GM19023 (cell line): Measurements from ENCODE around the gene MIPEP.
A peak's percentile ranks its signal among the peaks of the same experiment; 100 is the strongest.
"Not testable (repeated sequence)": the region's sequence is repeated elsewhere in the genome, so short reads cannot be mapped to it uniquely, and the experiment has no call there.

Experiments used
- ATAC-seq: cut with Tn5 transposase; IDR thresholded peaks from one replicate; pipeline ENCODE4 v1.9.1; 2021; ENCODE audit warnings: mild to moderate bottlenecking, moderate library complexity; ENCODE audit not compliant: unreplicated experiment

The MIPEP gene

DNA sequence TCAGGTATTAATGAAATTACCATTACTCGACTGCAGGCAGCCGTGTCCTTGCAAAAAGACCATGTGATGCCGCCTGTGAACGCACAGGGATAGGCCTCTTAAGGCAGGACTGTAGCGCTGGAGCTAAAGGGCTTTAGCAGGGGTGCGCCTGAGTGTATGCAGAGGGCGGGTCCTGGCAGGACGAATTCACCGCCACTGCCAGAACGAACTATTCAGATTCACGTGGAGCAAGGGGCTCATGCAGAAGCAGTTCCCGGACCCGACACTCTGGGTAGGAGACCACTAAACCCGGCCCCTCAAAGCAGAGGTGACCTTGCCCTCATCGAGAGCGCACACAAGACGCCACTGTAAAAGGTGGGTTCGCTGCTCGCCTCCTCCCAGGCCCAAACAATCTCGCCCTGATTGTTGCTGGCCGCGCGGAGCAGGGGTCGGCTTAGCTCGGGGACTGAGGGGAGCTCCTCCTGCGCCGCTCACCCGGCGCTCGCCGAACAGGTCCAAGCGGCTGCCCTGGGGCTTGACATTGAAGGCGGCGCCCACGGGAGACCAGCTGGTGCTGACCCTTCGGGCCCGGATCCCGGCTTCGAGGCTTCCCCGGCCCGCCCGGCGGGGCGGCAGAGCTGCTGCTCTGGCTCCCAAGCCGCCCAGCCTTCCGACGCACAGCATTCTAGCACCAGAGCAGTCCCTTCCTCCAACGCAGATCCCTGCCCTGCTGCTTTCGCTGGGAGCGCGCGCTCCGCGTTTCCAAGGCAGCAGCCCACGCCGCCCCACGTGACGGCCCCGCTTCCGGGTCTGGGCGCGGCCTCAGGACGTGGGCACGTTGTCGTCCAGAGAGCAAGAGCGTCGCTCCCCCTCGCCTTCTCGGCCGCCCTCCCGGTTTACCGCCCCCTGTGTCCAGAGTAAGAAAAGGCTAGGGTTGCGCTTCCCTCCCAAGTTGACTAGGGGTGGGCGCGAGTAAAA lies at the start of gene MIPEP:
Gene MIPEP, minus strand, starts transcription at position 743 of the 957 bp plus-strand sequence. Its CDS starts 80 bp downstream, at position 663.
- ATAC-seq = peak; percentile 97

DNA sequence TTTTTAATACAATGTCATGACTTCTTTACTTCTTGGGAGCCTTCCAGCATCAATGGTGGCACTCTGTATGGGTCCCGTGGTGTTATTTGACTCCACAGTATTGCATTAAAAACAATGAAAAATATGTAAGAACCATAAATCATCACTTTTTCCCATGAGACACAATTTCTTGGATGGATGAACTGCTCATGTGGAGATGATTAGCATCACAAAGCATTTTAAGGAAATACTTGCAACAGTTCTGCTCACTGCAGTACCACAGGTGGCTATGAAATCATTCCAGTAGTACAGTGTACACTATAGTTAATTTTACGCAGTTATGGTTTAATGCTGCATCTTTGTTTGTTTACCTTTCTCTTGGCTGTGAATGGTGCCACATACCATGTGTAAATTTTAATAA lies 45.3 kb upstream of the MIPEP start:
- ATAC-seq = no peak

DNA sequence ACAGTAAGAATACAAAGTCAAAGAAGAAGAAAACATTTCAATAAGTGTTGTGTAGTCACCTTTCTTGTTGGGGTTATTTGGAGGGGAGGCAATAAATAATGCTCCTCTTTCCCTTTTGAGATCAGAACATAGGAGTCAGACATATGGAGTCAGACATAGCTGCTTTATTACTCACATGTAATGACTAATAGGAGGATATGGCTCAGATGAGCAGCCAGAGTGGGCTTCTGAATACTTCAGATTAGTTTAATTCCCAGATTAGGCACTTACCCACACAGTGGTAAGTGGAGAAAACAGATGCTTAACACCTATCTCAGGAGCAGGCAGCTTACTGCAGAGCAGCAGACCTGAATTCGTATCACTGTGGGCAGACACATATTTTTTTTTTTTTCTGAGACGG lies 39.8 kb upstream of the MIPEP start:
- no peak for ATAC-seq

DNA sequence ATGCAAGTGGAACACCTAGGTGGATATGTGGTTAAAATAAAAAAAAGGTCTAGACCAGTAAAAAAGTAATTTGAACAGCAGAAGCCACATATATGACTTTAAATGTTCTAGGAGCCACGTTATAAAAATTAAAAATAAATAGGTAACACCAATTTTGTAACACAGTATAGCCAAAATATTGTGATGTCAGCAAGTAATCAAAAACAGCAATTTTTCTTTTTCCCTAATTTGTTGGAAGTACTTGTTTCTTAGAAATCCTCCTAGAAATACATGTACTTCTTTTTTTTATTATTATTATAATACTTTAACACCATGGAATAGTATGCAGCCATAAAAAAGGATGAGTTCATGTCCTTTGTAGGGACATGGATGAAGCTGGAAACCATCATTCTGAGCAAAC lies 33.8 kb upstream of the MIPEP start:
- no peak for ATAC-seq

DNA sequence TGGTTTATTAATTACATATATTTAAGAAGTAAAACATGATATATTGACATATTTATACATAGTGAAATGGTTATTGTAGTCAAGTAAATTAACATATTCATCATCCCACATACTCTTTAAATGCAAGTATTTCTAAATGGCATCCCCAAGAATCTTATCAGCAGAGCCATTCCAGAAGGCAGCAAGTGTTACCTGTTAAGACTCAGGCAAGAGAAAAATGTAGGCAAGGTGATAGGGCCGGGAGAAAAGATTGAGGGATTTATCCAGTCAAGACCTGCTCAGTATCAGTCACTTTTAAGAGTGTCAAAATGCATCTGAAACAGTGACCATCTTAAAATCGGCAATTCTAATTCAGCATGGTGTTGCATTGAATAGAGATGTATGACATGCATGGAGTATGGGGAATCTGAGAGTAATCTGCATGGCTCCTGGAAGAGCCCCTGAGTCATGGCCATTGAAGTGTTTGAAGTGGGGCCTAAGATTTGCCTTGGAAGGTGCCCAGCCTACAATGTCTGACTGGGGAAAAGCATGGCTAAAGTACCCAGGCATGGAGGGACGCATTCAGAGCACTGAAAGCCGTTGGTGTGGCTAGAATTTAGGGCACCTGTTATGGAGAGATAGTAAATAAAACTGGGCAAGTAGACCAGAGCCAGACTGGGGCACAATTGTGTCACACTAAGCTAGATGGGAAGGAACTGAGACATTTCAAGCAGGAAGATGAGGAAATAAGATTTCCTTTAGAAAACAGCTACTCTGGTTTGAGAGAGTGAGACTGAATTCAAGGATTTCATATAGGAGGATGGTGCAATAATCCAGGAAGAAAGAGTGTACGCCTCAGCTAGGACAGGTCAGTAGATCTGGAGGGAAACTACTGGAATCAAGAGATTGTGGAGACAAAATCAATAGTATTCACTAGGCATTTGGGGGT lies 33.1 kb upstream of the MIPEP start:
- no peak for ATAC-seq

DNA sequence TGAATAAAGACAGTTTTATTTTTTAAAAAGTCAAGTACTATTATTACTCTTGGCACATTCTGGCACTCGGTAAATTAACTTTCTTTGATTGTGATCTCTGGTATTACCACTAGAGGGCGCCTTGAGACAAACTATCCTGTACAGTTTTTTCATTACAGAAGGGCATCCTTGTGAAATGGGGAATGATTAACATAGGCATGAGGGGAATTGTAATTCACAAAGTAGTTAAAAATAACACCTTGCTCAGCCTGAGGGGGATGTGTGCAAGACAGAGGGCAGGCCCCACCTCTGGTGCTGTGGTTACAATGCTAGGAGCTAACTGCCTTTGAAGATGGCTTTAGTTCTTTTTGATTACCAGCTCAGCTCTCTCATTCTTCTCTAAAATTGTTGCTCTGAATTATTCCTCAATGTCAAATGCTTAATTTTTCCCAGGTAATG lies 32.3 kb upstream of the MIPEP start:
- ATAC-seq = no peak

DNA sequence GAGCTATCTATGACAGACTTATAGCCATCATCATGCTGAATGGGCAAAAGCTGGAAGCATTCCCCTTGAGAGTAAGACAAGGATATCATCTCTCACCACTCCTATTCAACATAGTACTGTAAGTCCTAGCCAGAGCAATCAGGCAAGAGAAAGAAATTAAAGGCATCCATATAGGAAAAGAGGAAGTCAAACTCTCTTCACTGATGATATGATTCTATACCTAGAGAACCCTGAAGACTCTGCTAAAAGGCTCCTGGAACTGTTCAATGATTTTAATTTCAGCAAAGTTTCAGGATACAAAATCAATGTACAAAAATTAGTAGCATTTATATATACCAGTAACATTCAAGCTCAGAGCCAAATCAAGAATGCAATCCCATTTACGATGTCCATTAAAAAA lies 29.8 kb upstream of the MIPEP start:
- ATAC-seq = no peak

DNA sequence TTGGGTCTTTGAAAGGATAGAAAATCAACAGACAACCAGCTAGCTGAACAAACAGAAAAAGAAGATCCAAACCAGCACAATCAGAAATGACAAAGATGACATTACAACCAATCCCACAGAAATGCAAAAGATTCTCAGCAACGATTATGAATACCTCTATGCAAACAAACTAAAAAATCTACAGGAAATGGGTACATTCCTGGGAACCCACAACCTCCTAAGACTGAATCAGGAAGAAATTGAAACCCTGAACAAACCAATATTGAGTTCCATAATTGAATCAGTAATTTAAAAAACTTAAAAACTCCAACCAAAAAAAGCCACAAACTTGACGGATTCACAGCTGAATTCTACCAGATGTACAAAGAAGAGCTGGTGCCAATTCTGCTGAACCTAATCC lies 29.0 kb upstream of the MIPEP start:
- no peak for ATAC-seq

DNA sequence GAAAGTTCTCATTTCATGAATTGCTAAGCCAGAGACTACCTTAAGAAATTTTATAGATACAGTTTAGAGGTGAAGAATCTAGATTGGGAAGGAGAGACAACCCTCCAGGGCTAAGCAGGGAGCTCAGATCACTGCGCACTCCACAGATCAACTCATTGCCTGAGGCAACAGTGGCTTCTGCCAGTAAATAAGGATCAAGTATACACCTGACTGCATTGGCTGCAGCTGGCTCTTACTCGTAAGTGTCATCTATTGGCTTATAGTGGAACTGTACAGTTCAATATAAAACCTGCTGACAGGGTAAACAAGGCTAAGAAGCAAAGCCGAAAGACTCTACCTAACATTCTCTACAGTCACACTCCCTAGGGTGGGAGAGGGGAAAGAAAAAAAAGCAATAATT lies 26.1 kb upstream of the MIPEP start:
- ATAC-seq = no peak

DNA sequence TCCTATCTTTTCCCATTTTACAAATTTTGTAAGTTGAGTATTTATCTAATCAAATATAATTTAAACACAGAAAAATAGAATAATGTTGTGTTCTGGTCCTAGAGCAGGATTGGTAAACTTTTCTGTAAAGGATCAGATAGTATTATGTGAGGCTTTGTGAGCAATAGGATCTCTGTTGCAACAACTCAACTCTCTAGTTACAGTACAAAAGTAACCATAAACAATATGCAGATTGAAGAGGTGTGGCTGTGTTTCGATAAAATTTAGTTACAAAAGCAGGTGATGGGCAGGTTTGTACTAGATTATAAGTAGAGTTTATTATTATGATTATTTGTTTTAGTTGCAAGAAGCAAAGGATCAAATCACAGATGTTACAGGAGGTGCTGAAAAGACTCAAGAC lies 23.3 kb upstream of the MIPEP start:
- ATAC-seq = no peak

DNA sequence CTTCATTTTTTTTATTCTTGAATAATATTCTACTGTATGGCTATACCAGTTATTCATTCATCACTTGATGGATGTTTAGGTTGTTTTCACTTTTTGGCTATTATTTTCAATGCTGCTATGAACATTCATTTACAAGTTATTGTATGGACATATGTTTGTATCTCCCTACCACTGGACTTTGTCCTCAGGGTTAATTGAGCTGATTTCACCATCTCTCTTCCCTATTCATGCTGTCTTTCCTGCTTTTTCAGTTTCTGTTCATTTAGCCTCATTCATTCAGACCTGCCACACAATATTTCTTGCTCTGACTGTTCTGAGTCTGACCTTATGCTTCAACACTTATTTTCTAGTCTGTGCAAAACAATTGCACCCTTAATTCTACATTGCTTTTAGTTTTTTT lies 20.4 kb upstream of the MIPEP start:
- no peak for ATAC-seq

DNA sequence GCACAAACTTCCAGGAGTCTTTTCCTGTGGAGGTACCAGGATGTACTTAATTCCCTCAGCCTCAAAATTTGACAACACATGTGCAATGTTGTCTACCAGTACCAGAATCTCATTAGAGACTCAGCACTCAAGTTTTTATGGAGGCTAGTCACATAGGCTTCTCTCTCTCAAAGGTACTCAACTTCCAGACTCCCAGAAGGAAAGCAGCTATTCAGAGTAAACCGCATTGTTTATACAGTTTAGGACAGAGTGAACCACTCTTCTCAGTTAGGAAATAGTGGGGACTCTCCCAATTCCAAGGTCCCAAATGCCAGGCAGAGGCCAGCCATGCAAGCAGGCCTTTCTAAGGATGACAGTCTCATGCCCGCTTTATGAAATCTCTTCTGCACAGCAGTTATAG lies 16.6 kb upstream of the MIPEP start:
- ATAC-seq = no peak

DNA sequence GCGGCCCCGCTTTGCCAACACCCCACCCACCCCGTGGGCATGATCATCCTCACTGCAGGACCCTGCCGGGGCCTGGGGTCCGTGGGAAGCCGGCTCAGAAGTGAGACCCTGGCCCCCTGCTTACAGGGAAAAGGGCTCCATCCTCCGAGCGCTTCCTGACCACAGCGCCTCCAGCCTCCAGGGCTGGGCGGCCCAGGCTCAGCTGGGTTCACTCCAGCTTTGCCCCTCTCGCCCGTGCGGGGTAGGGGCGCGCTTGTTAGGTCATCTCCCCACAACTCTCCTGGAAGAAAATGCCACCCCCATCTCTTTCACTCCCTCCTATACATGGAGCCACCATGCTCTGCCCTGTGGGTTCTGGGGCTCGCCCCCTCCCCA lies 14.7 kb upstream of the MIPEP start:
- ATAC-seq = no peak

DNA sequence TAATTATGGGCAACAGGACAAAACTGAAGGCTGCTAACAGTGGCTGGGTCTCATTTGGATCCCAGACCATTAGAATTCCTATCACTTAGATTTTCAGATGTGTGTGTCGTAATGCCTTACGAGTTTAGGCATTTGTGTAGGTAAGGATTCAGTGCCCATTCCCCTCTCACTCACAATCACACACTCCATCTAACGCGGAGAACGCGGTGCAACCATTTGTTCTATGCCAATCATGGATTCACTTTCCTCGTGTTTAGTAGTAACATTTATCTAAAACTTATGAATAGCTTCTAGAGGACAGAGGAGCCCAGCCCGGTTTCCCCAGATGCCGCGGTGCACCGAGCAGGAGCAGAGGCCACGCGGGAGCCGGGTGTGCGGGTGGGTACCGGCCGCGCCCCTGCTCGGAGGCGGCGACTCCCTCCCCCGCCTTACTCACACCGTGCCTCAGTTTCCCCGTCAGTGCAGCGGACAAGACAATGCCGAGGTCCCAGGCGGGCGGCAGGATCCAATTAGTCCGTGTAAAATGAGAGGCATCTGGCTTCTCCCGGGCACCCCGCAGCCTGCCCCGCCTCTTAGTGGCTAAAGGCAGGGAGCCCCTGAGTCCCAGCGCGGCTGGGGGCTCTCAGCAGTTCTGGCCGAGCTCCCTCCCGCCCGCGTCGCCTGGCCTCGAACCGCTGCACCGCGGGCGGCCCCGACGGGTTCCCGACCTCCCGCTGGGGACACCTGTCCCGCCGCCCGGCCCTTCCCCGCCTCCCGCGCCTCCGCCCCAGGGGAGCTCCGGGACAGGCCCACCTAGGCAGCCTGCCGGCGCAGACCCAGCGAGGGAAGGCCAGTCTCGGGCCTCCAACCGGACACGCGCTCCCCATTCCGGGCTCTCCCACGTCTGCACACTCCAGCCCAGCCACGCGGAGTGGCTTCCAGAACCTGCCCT lies 14.0 kb upstream of the MIPEP start:
- ATAC-seq = no peak

DNA sequence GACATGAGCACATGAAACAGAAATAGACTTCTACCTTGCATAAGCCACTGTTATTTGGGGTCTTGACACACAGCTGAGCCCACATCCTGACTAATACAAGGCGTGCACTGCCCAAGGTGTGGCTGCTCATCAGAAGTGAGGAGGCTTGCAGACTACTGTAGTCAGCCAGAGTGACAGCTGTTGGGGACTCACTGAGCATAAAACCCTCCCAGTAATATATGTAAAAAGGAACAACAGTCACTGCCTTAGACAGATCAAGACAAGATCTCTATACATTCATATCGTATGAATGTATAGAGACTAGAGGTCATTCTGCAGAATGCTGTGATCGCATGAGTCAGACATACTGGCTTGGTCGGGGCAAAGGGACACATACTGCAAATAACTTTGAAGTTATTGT lies 12.2 kb upstream of the MIPEP start:
- no peak for ATAC-seq

DNA sequence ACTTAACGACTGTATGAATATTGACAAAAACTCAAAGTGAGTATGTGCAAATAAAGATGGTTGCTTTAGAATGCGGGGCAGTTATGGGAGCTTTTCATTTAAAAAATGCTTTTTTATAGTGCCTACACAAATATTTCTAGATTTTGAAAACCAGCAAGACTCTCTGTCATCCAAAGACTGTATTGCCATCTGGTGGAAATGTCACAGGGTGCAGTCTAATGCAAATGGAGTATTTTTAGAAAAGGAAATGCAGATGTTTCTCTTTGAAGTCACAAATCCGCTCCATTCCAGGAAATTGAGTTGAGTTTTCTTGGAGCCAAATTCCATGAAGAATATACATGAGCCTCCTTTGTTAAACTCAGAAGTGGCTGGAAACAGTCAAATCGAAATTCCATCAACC lies 10.4 kb upstream of the MIPEP start:
- ATAC-seq = no peak

DNA sequence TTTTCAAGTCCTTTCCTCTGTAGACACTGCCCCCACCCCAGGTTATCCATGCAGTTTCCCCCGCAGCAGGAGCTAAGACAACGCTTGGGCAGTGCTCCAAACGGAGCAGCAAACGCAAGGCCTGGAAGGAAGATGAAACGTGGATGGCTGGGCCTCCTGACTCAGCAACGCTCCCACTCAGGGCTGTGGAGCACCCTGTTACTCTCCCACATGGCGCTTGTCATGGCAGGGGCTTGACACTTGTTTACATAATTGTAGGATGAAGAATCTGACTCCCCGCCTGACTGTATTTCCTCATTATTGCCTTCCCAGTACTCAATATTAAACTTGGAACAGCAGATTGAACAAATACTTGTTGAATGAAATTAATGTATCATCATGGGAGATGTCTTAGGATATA lies 8.9 kb upstream of the MIPEP start:
- no peak for ATAC-seq

DNA sequence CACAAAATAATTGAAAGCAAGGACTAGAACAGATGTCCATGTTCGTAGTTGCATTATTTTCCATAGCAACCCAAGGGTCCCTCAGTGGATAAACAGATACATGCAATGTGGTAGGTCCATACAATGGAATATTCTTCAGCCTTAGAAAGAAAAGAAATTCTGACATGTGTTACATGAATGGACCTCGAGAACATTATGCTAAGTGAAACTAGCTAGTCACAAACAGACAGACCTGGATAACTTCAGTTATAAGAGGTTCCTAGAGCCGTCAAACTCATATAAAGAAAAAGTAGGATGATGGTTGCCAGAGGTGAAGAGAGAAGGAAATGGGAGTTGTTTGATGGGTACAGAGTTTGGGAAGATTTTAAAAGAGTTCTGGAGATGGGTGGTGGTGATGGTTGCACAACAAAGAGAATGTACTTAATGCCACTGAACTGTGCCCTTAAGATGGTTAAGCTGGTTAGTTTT lies 8.3 kb upstream of the MIPEP start, which contains the start of gene C1QTNF9B:
Gene C1QTNF9B, minus strand, starts transcription at position 51 of the 468 bp plus-strand sequence.
- ATAC-seq = not testable (repeated sequence)

DNA sequence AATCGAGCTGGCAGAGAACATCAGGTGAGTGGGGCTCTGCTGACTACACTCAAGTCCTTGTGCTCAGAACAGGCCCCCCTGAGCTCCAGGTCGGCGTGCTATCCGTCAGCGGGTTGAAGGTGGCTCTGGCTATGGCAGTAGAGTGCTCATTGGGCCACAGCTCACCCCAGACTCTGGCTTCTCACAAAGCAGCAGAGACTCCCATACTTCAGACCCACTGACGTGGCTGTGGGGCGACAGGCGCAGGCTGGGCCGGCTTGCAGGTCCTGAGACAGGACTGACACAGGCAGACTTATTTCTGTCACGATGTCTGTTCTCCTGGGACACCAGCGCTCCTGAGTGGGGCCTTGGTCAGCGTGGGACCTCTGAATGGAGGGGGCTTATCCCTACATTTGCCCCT lies 5.5 kb upstream of the MIPEP start:
- not testable (repeated sequence) for ATAC-seq

DNA sequence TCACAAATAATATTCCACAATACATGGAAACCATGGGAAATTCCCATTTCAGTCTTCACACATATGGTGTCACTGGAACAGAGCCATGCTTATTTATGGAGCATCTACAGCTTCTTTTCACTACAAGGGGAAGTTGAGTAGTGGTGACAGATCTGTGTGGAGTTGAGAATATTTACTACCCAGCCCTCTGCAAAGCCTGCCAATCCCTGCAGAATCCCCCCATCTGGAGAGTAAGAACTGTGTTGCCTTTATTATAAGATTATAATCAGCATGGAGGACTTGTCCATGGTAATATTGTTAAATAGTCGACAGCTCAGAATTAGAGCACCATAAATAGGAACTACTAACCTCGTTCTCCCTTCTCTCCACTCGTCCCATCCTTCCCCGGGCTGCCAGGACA lies 4.6 kb upstream of the MIPEP start:
- not testable (repeated sequence) for ATAC-seq
